Upper lobe of left lung (tissue), 4 donors: ENCODE data around the gene CLDN15.

Source experiments
- CTCF ChIP-seq, 6 experiments: fragments of 450-650 bp in 4 of 6; fragments of 200-600 bp in 2 of 6; sonication (generic) in 2 of 6; IDR thresholded peaks; one replicate each; pipeline ENCODE4 v1.5.1; 2016 to 2019; ENCODE audit warnings: antibody characterized with exemption in 6 of 6
- EP300 ChIP-seq, 4 donors: sonication (generic); formaldehyde crosslinking; IDR thresholded peaks; one replicate each; pipeline ENCODE4 v1.5.1; 2017; ENCODE audit warnings: antibody characterized with exemption in 4 of 4, control low read depth in 2 of 4
- POLR2A ChIP-seq, 4 donors: fragments of 450-650 bp; IDR thresholded peaks; one replicate each; pipeline ENCODE4 v1.5.1; 2016 to 2017; ENCODE audit warnings: antibody characterized with exemption in 4 of 4, mild to moderate bottlenecking in 2 of 4

GRCh38 chr7:101237206-101238067, at the start of gene CLDN15:
- no peak for TF ChIP-seq POLR2A (IDR thresholded peaks at IDR 0.05)
- no peak for TF ChIP-seq EP300 (IDR thresholded peaks at IDR 0.05)
- TF ChIP-seq CTCF (IDR thresholded peaks at IDR 0.05): no peak
